Measurements from ENCODE around the gene WWOX.
A peak's percentile ranks its signal among the peaks of the same experiment; 100 is the strongest.
"Not testable (repeated sequence)": the region's sequence is repeated elsewhere in the genome, so short reads cannot be mapped to it uniquely, and the experiment has no call there.

Gene WWOX

DNA sequence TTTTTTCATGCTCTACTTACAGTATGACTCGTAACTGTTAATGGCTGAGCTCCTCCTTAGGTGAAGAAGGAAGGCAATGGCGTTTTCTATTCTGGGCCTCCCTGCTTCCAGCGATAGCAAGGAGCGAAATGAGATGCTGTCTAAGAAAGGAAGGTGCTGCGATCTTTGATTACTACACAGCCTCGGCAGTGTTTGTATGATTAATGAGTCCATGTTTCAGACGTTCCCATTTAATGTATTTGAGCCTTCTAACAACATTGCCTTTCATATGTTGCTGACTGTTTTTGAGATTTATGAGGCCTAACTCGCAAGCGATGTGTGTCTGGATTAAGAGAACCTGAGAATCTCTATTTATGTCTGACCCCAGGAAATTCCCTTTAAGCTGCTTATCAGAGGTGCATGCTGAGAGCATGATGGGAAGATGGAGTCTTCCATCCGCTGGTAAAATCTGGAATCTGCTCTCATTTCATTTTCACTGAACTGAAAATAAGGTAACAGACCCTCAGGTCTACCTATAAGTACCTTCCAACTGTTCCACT, 403.4 kb downstream of the WWOX start:
- Mint-ChIP-seq H3K9me3 (no peaks in the 10 kb centered on the region), H3K4me1 (no peaks in the 10 kb centered on the region), H3K4me3 (no peak overlapping the region), H3K27ac (ENCODE audit: low read depth) (no peak overlapping the region), H3K27me3 (no peaks in the 10 kb centered on the region), H3K36me3 (ENCODE audit: insufficient read depth) (peaks cover 2% of the 10 kb centered on the region)
- DNase-seq (ENCODE audit: low spot score in 2 of 2) (no peak), ATAC-seq (replicated peaks; ENCODE audit: extremely low read depth, poor library complexity, severe bottlenecking) (no peak)

DNA sequence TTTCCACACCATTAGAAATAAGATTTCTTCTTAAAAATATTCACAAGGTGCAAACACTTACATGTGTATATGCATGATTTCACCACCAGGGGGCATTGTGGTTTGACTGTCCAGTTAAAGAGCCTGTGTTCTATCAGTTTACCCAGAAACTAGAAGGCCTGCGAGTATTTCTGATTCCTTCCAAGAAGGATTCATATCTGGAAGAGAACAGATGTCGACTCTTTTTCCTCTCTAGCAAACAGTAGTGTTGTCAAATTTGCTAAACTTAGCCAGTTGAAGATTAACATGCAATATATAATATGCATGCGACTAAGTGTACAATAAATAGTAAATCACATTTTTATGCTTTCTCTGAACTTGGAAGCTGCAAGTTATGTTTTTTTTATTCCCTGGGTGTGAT, 404.1 kb downstream of the WWOX start:
- H3K36me3 Mint-ChIP-seq (ENCODE audit: insufficient read depth): peaks cover 2% of the 10 kb centered on the region
- H3K4me1 Mint-ChIP-seq: no peaks in the 10 kb centered on the region
- no peaks in the 10 kb centered on the region for H3K27me3 Mint-ChIP-seq
- no peak overlapping the region for H3K27ac Mint-ChIP-seq (ENCODE audit: low read depth)
- ATAC-seq (replicated peaks; ENCODE audit: extremely low read depth, poor library complexity, severe bottlenecking) (no peak), DNase-seq (ENCODE audit: low spot score in 2 of 2) (peak in 1 of 2 donors; percentile 19)
- H3K4me3 Mint-ChIP-seq: no peak overlapping the region
- no peaks in the 10 kb centered on the region for H3K9me3 Mint-ChIP-seq

DNA sequence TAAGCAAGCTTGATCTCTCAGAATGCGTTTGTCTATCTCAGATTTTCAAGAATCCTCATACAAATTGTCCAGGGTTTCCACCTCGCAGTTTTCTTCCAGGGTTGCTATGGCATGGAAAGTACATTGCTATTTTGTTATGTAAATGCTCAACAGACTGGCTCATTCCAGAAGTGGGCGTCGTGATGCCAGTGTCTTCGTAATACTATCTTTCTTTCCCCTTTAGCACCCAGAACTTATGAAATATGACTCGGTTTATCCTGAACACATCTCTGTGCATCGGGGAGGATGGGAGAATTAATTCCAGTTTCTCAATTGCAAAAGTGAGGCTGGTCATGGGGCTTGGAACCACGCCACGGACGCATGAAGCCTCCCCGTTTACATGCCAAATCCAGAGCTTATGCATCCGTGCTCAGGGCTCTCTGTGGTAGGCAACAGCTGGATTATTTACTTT, 405.0 kb downstream of the WWOX start:
- no peak overlapping the region for H3K4me3 Mint-ChIP-seq
- no peak for ATAC-seq (replicated peaks; ENCODE audit: extremely low read depth, poor library complexity, severe bottlenecking)
- no peaks in the 10 kb centered on the region for H3K4me1 Mint-ChIP-seq
- no peak overlapping the region for H3K27ac Mint-ChIP-seq (ENCODE audit: low read depth)
- no peak for DNase-seq (ENCODE audit: low spot score in 2 of 2)
- H3K36me3 Mint-ChIP-seq (ENCODE audit: insufficient read depth): peaks cover 2% of the 10 kb centered on the region
- H3K9me3 Mint-ChIP-seq: no peaks in the 10 kb centered on the region
- H3K27me3 Mint-ChIP-seq: no peaks in the 10 kb centered on the region

DNA sequence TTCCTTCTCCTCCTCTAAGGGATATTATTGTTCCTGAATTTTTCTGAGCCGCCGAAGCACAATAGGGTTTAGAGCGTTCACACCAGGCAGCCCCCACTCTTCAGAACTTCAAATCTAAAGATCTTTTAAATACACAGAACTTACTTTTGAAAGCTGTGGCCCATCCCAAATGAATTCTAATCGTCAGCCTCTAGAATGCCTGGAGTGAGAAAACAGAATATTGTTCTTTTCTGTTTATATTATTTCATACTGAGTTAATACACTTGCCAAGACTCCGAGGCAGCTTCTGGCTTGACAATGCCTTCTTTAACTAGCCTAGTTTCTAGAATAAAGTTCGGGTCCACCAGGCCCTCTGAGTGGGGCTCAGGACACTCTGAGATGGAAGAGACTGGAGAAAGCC, 405.6 kb downstream of the WWOX start:
- Mint-ChIP-seq H3K27me3 (no peaks in the 10 kb centered on the region), H3K4me1 (no peaks in the 10 kb centered on the region)

DNA sequence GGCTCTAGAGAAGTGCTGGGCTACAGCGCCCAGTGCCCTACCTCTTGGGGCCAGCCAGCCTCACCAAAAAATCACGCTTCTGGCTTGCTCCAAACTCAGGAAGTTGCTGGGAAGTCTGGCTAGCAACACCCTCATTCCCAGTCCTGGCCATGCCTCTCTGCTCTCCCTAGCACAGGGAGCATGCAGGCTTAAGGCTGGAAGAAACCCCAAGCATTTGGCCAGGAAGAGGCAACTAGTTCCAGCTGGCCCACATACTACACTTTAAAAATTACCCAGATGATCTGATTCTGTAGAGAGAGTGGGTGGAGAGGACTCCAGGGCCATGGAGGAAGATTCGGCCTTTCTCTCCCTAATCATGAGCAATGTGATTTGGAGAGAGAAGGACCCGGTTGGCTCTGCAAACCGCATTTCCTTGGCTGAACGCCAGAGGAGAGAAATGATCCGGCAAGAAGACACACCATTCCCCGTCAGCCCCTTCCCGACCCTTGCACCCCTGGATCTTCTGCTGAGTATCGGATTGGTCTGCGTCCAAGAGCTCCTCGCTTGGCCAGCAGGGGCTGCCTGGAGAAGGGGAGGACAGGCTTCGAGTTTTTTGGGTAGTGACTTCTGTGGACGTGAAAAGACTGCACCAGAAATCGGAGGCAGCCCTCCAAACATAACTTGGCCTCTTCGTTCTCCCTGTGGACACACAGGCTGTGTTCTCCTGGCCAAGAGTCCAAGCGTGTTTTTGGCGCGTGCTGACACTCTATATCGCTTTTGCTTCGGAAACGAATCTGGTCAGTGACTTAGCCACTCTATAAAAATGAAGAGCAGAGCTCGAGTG, 406.3 kb downstream of the WWOX start:
- H3K9me3 Mint-ChIP-seq: no peaks in the 10 kb centered on the region
- ATAC-seq (replicated peaks; ENCODE audit: extremely low read depth, poor library complexity, severe bottlenecking) (no peak), DNase-seq (ENCODE audit: low spot score in 2 of 2) (no peak)
- H3K4me1 Mint-ChIP-seq: no peaks in the 10 kb centered on the region
- H3K27ac Mint-ChIP-seq (ENCODE audit: low read depth): no peak overlapping the region
- peaks cover 4% of the 10 kb centered on the region for H3K36me3 Mint-ChIP-seq (ENCODE audit: insufficient read depth)
- no peak overlapping the region for H3K4me3 Mint-ChIP-seq
- no peaks in the 10 kb centered on the region for H3K27me3 Mint-ChIP-seq

More for the DNA sequence above, 405.6 kb downstream of the WWOX start:
- Mint-ChIP-seq H3K9me3 (no peaks in the 10 kb centered on the region), H3K27ac (ENCODE audit: low read depth) (no peak overlapping the region), H3K4me3 (no peak overlapping the region), H3K36me3 (ENCODE audit: insufficient read depth) (peaks cover 2% of the 10 kb centered on the region)
- DNase-seq (ENCODE audit: low spot score in 2 of 2): no peak
- ATAC-seq (replicated peaks; ENCODE audit: extremely low read depth, poor library complexity, severe bottlenecking): no peak

DNA sequence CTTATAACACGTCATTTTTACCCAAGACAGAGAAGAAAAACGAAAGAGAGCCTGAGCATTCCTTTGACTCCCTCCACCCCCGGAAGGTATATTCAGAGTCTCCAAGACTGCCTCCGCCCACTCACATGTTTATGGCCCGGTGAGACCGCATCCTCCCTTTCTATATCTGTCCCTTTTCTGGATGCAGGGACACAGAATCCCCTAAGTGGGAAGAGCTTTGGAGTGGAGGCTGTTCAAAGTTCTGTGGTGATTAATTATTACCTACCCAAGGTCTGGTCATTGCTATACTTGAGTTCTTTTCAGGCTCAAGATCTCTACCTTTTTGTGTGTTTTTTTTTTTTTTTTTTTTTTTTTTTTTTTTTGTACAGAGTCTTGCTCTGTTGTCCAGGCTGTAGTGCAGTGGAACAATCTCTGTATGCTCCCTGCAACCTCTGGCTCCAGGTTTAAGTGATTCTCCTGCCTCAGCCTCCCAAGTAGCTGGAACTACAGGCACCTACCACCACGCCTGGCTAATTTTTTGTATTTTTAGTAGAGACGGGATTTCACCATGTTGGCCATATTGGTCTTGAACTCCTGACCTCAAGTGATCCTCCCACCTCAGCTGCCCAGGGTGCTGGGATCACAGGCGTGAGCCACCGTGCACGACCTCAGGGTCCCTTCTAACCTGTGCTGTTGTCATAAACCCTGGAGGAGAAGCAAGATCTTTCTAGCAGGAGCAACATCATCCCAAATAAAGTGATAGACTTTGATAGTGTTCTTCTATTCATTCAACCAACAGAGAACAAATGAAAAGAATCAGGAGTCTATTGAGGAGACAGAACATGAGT, 407.1 kb downstream of the WWOX start:
- no peak overlapping the region for H3K27ac Mint-ChIP-seq (ENCODE audit: low read depth)
- H3K27me3 Mint-ChIP-seq: no peaks in the 10 kb centered on the region
- no peak for DNase-seq (ENCODE audit: low spot score in 2 of 2)
- ATAC-seq (replicated peaks; ENCODE audit: extremely low read depth, poor library complexity, severe bottlenecking): no peak
- no peaks in the 10 kb centered on the region for H3K4me1 Mint-ChIP-seq
- H3K36me3 Mint-ChIP-seq (ENCODE audit: insufficient read depth): peaks cover 4% of the 10 kb centered on the region
- H3K4me3 Mint-ChIP-seq: no peak overlapping the region
- no peaks in the 10 kb centered on the region for H3K9me3 Mint-ChIP-seq

DNA sequence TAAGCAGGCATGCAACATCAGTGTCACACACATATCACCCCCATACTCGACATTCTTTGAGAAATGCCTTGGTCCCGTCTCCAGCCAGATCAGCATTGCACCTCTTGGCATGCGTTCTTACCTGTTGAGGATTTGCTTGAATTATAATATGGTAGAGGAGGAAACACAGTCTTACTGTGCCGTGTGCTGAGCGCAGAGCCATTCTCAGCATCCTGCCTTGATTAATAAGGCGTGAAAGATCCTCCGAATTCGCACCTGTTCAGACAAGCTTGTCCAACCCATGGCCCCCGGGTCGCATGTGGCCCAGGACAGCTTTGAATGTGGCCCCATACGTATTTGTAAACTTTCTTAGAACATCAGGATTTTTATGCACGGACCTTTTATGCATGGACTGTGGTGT, 408.1 kb downstream of the WWOX start:
- Mint-ChIP-seq H3K4me3 (no peak overlapping the region), H3K27ac (ENCODE audit: low read depth) (no peak overlapping the region), H3K9me3 (no peaks in the 10 kb centered on the region), H3K27me3 (no peaks in the 10 kb centered on the region), H3K4me1 (no peaks in the 10 kb centered on the region), H3K36me3 (ENCODE audit: insufficient read depth) (peaks cover 2% of the 10 kb centered on the region)
- ATAC-seq (replicated peaks; ENCODE audit: extremely low read depth, poor library complexity, severe bottlenecking) (no peak), DNase-seq (ENCODE audit: low spot score in 2 of 2) (no peak)

DNA sequence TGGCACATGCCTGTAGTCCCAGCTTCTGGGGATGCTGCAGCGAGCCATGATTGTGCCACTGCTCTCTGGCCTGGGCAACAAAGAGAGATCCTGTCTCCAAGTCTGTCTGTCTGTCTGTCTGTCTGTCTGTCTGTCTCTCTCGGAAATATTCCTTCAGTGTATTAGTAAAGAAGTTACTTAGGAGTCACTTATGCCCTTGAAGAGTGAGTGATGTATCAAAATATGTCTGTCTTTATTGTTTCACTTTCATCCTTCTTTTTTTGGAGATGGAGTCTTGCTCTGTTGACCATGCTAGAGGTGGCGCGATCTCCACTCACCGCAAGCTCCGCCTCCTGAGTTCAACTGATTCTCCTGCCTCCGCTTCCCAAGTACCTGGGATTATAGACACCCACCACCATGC, 410.5 kb downstream of the WWOX start:
- H3K27ac Mint-ChIP-seq (ENCODE audit: low read depth): no peak overlapping the region
- no peak for ATAC-seq (replicated peaks; ENCODE audit: extremely low read depth, poor library complexity, severe bottlenecking)

DNA sequence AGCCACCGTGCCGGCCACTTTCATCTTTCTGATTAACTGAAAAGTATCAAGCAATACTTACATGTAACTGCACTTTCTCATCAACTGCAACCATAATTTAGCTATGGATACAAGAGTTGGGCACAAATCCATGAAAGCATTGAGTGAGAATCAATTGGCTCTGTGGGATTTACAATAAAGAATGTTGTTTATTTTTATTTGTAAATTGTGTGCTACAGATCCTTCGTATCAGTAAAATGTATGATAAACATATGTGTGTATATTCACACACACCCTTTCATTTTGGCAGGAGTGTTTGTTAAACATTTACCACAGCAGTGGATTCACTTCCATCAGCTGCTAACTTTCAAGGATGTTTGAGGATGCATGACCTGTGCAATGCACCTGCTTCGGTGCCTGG, 411.0 kb downstream of the WWOX start:
- no peak overlapping the region for H3K4me3 Mint-ChIP-seq
- no peak overlapping the region for H3K27ac Mint-ChIP-seq (ENCODE audit: low read depth)
- peaks cover 2% of the 10 kb centered on the region for H3K36me3 Mint-ChIP-seq (ENCODE audit: insufficient read depth)
- no peaks in the 10 kb centered on the region for H3K27me3 Mint-ChIP-seq
- H3K4me1 Mint-ChIP-seq: no peaks in the 10 kb centered on the region
- no peaks in the 10 kb centered on the region for H3K9me3 Mint-ChIP-seq
- no peak for ATAC-seq (replicated peaks; ENCODE audit: extremely low read depth, poor library complexity, severe bottlenecking)
- DNase-seq (ENCODE audit: low spot score in 2 of 2): no peak

More for the DNA sequence above, 410.5 kb downstream of the WWOX start:
- Mint-ChIP-seq H3K27me3 (no peaks in the 10 kb centered on the region), H3K4me1 (no peaks in the 10 kb centered on the region), H3K4me3 (no peak overlapping the region), H3K36me3 (ENCODE audit: insufficient read depth) (peaks cover 2% of the 10 kb centered on the region), H3K9me3 (no peaks in the 10 kb centered on the region)
- DNase-seq (ENCODE audit: low spot score in 2 of 2): no peak

DNA sequence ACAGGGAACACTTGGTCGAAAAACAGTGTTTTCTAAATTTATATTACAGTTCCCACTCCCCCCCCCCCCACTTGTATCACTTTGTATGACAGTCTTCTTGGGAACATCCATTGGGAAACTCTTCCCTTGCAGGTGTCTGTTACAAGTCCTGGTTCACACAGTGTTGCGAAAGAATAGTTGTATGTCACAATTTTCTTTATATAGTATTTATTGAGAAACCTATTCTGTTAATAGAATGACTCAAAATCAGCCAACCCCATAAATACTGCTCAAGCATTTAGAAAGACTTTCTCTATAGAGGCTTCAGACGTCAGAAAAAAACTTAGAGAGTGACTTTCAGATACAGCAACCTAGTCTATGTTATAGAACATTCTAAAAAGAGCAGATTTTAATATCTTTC, 414.4 kb downstream of the WWOX start:
- H3K27ac Mint-ChIP-seq (ENCODE audit: low read depth): no peak overlapping the region
- no peak overlapping the region for H3K4me3 Mint-ChIP-seq
- no peak for DNase-seq (ENCODE audit: low spot score in 2 of 2)
- no peaks in the 10 kb centered on the region for H3K9me3 Mint-ChIP-seq
- no peak for ATAC-seq (replicated peaks; ENCODE audit: extremely low read depth, poor library complexity, severe bottlenecking)
- H3K27me3 Mint-ChIP-seq: no peaks in the 10 kb centered on the region
- no peaks in the 10 kb centered on the region for H3K4me1 Mint-ChIP-seq
- peaks cover 2% of the 10 kb centered on the region for H3K36me3 Mint-ChIP-seq (ENCODE audit: insufficient read depth)

DNA sequence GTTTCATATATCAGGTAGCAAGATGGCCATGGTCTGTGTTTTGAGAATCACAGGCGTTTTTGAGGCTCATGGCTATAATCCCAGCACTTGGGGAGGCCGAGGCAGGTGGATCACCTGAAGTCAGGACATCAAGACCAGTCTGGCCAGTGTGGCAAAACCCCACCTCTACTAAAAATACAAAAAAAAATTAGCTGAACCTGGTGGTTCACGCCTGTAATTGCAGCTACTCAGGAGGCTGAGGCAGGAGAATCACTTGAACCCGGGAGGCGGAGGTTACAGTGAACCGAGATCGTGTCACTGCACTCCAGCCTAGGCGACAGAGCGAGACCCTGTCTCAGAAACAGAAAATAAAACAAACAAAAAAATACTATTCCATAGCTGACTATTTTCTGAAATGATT, 415.4 kb downstream of the WWOX start:
- H3K27ac Mint-ChIP-seq (ENCODE audit: low read depth); H3K4me3 Mint-ChIP-seq; H3K4me1 Mint-ChIP-seq; ATAC-seq (replicated peaks; ENCODE audit: extremely low read depth, poor library complexity, severe bottlenecking); DNase-seq (ENCODE audit: low spot score in 2 of 2); H3K36me3 Mint-ChIP-seq (ENCODE audit: insufficient read depth); H3K9me3 Mint-ChIP-seq; H3K27me3 Mint-ChIP-seq: not testable (repeated sequence)

DNA sequence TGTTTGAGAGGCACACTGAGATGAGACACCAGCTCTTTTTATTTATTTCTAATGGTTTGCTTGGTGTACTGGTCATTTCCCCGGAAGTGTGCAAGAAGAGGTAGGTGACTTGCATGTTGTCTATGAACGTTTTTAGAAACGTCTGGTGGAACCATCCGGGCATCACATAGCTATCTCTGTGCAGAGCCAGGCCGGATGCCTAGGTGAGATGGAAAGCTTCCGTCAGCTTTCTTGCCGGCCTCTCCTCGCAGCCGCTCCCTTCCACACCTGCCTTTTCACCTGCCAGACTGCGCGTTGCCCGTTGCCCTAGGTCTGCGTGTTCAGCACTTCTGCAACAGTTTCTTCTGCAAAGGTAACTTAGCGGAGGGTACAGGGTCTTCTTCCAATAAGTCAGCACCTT, 416.0 kb downstream of the WWOX start:
- Mint-ChIP-seq H3K27ac (ENCODE audit: low read depth) (no peak overlapping the region), H3K36me3 (ENCODE audit: insufficient read depth) (no peaks in the 10 kb centered on the region), H3K27me3 (no peaks in the 10 kb centered on the region), H3K4me1 (no peaks in the 10 kb centered on the region), H3K9me3 (no peaks in the 10 kb centered on the region), H3K4me3 (no peak overlapping the region)
- ATAC-seq (replicated peaks; ENCODE audit: extremely low read depth, poor library complexity, severe bottlenecking) (no peak), DNase-seq (ENCODE audit: low spot score in 2 of 2) (no peak)

Data from central memory CD8-positive, alpha-beta T cell (primary cell).